Astrocyte of the hippocampus (primary cell): ENCODE results near the gene OVCA2.
A peak's percentile ranks its signal among the peaks of the same experiment; 100 is the strongest.

Experiments
- DNase-seq: peaks from one replicate; pipeline ENCODE4 v3.0.0; 2011; ENCODE audit warnings: low read depth, low spot score

Gene OVCA2

GRCh38 chr17:2034157-2034556 is 7.7 kb upstream of the OVCA2 start:
- DNase-seq, result peak; percentile 66

DNA sequence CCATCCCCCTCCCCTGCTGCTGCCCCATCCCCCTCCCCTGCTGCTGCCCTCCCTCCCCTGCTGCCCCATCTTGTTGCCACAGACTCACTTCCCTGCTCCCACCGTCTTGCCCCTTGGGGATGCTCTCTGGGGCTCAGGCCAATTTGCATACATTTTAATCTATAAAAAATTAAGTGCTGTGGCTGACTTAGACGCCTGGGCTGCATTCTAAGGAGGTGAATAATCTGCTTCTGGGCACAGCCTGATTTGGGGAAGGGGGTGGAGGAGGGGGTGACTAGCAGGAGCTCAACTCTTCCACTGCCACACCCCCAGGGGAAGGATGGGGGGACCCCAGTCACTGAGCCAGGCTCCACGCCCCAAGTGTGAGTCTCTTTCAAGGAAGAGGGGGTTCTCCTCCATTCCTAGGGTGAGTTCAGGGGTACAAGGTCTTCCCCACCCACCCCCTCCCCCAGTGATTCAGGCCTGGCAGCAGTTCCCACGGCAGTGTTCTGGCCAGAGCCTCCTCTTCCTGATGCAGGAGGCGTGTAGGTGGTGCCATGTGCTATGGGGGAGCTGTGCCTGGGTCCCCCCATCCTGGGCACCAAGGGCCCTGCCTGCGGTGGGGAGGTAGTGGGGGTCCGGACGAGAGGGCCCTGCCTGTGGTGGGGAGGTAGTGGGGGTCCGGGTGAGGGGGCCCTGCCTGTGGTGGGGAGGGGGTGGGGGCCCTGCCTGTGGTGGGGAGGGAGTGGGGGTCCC is 6.8 kb upstream of the OVCA2 start:
- DNase-seq, result peak; percentile 89

DNA sequence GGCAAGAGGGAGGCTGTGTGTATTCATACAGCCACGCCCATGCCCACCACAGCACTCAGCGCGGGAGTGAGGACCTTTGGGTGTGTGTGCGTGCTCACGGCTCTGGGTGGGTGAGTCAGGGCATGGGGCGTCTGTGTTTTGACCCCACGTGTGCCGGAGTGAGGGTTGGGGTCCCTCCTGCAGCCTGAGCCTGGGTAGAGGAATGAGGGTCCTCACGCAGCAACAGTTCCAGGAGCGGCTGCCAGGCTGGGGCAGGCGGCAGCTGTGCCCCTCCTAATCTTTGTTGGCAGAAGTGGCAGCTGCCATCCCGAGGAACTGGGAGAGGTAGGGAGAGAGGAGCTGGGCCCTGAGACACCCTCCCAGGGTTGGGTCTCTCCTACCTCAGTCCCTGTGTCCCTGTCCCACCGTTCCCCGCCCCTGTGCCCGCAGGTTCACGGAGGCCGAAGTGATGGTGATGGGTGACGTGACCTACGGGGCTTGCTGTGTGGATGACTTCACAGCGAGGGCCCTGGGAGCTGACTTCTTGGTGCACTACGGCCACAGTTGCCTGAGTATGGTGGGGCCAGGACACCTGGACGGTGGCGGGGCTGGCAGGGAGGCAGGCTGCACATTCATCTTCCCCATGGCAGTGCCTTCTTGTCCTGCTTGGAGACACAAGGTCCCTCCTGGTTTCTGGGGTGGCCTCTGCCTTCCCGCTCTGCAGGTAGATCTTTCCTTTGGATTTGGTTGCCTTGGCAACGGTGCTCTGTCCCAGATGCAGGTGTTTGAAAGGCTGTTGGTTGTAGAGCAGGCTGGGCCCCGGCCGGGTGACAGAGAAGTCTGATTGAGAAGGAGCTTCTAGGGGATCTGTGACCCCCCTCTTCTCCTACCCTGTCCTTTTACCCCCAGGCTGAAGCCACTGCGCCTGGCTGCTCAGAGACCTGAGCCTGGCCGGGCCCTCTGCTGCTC is 6.0 kb upstream of the OVCA2 start:
- no peak for DNase-seq

DNA sequence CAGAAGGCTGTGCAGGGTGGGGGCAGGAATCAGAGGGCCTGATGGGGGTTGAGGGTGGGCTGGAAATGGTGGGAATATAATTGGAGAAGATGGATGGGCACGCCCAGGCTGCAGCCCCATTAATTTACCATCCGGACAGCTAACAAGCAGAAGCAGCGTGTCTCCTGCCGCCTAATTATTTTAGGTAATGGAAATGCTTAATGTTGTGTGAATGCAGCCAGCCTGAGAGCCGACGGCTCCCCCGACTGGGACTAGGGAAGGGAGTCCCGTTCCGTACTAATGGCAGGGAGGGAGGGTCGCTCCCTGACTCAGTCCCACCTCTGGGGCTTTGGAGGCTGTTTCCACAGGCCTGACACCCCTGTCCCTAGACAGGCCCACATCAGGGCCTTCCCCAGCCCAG is 4.7 kb upstream of the OVCA2 start:
- no peak for DNase-seq

DNA sequence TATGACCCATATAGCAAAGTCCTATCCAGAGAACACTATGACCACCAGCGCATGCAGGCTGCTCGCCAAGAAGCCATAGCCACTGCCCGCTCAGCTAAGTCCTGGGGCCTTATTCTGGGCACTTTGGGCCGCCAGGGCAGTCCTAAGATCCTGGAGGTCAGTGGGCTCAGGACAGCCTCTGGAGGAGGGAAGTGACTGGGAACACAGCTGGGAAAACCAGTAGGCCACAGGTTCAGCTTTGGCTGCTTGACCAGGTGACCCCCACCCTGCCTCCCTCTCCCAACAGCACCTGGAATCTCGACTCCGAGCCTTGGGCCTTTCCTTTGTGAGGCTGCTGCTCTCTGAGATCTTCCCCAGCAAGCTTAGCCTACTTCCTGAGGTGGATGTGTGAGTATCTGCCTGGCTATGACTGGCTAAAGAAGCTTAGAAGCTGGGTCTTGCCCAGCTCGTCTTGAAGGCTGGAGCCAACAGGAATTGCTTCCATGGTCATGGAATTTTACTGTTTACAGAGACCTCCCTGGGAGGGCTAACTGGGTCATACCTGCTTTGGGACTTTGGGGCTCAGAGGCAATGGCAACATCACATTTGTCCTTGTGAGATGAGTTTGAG is 1.5 kb upstream of the OVCA2 start:
- no peak for DNase-seq

DNA sequence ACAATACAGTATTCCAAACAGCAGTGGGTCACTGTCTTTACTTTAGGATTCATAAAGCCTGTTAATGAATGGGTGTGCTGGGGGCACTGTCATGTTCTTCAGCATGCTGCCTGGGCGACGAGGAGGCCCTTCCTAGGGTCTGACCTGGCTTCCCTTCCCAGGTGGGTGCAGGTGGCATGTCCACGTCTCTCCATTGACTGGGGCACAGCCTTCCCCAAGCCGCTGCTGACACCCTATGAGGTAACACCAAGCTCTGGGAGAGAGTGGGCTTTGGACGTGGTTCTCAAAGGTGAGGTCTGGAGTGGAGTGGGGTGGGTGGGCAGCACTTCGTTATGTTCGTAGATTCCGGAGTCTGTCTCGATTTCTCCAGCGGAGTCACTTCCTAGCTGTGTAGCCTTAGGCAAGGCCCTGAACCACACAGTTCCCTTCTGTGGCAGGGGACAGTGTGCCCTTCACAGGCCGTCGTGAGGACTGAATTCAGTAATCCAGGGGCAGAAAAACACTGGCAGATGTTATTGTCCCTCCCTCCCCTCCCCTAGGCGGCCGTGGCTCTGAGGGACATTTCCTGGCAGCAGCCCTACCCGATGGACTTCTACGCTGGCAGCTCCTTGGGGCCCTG is 771 bp upstream of the OVCA2 start:
- no peak for DNase-seq

GRCh38 chr17:2042390-2042847 is 597 bp downstream of the OVCA2 start:
- DNase-seq, result peak; percentile 79

DNA sequence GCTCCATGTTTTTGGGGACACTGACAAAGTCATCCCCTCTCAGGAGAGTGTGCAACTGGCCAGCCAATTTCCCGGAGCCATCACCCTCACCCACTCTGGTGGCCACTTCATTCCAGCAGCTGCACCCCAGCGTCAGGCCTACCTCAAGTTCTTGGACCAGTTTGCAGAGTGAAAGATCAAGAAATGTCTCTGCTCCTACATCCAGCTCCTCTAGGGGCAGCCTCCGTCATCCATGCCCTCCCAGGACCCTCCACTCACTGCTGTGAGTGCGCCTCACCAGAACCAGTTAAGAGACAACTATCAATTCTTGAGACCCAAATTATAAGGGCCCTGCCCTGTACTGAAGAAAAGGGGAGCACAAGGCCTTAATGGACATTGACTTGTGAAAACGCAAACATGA is 1.1 kb downstream of the OVCA2 start:
- no peak for DNase-seq

- peak; percentile 58 for DNase-seq
These were observed 2.0 kb downstream of the OVCA2 start for GRCh38 chr17:2043785-2044184.

GRCh38 chr17:2044263-2044894 is 2.6 kb downstream of the OVCA2 start:
- DNase-seq, result no peak

GRCh38 chr17:2047590-2047989 is 5.8 kb downstream of the OVCA2 start:
- no peak for DNase-seq

- DNase-seq, result no peak
These were observed 7.0 kb downstream of the OVCA2 start for GRCh38 chr17:2048805-2049204.

DNA sequence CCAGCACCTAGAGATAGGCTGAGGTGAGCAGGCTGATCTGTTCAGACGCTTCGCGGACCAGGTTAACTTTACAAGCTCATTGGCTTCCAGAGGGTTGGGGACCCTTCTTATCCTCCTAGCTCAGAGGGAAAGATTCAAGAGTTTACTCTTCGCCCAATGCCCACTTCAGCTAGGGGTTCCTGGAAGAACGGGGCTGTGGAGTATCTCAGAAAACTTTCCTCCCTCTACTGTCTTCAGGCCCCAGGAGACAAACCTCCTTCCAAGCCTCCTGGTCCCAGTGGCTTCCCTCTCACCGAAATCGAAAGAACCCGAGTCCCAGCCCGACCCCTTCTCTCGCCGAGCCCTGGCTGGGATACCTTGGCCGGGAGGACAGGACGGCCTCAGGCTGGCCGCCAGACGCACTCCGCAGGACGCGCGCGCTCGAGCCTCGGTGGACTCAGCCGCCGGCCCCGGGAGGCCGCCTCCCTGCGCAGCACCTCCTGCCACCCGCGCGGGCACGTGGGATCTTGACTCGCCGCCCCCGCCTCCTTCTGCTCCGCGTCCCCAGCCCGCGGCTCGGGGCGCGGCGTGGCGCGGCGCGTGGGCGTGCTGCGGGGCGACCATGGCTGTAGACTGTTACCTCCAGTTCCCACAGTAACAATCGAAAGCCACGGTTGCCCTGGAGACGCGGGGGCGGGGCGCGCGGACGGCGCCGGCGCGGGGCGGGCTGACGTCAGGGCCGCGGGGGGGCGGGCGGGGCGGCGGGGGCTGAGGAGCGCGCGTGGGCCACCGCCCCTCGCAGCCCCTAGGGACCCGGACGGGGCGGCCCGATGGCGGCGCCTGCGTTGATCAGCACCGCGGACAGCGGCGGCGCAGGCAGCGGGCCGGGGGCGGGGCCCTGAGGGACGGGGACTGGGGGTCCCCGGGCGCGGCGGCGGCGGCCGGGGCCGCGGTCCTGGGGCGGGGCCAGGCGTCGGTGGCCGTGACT is 7.8 kb downstream of the OVCA2 start:
- DNase-seq, result peak; percentile 93

- peak; percentile 91 for DNase-seq
These were observed 8.7 kb downstream of the OVCA2 start for GRCh38 chr17:2050300-2051060.

- peak; percentile 79 for DNase-seq
These were observed 9.5 kb downstream of the OVCA2 start for GRCh38 chr17:2051061-2051932.

DNA sequence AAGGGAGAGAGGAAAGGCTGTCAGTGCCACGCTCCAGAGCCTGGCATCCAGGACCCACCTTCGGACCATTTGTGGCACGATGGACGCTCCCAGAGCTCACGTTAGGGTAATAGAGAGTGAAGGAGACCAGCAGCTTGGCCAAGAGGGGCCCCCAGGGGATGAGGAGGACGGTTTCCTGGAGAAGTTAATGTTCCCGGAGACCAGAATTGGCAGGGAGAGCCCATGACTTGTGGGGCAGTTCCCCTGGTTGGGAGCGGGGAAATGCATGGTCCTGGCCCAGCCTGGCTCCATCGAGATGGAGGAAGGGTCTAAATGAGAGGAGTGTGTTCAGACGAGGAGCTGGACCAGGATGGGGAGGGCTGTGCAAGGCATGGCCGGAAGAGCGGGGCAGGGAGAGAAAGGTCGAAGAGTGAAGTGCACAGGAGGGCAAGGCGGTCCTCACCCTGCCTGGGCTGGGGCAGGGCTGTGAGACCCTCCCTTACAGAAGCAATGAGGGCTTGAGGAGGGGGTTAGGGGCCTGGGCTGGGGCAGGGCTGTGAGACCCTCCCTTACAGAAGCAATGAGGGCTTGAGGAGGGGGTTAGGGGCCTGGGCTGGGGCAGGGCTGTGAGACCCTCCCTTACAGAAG is 10.2 kb downstream of the OVCA2 start:
- DNase-seq, result no peak

DNA sequence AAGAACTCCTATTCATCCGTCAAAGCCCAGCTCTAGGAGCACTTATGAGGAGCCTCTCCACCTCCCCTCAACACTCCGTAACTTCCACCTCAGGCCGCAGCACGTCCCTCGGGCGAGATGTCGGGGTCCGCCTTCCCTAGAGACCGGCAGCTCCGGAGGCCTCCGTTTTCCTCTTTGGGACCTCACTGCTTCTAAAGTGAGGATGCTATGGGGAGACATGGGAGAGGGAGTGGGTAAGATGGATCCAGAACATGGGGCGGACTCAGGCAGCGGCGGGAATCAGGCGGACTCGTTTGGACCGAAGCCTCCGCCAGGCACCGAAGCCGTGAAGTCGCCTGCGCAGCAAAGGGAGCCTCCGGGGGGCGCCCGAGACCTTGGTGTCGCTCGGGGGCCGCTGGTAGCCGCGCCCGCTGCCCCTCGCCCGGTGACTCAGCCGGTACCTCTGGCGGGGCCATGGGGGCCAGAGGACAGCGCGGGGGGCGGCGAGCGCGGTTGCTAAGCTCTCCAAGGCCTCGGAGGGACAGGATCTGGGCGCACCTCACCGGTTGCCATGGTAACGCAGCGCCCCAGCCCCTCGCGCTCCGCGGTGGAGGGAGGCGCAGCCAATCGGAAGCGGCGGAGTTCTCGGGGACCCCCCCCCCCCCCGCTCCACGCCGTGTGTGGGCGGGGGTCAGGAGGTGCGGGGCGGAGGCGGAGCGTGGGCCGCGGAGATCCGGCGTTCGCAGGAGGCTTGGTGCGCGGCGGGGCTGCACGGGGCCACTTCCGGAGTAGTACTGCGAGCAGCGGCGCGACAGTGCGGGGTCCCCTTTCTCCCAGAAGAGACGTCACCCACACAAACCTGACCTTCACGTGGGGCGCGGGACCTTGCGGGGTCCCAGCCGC is 11.8 kb downstream of the OVCA2 start:
- peak; percentile 89 for DNase-seq
